K562 (cell line): Measurements from ENCODE around the gene SLC25A26. TPM values are rescaled to one million over a fixed set of nuclear protein-coding genes. Genes with fewer than 3 reads are reported as not detected.

ENCODE experiments used
- ATAC-seq: fragments of 200-7000 bp; cut with Tn5 transposase; 3 replicates; pipeline ENCODE4 v1.9.1; 2020; ENCODE audit warnings: moderate library complexity
- BruUV-seq: library from RNA; stranded (reverse); fragments of 400-500 nt; replicated peaks from 2 replicates; lab custom pipeline; 2021; lab: Mats Ljungman, UMichigan
- CTCF ChIA-PET: fragments of 300-600 bp; formaldehyde crosslinking; extraction: SDS; loops from one replicate; lab custom pipeline; 2021; ENCODE audit warnings: low intra/inter-chr PET ratio; lab: Yijun Ruan, JAX
- POLR2A ChIA-PET: fragments of 300-600, 350-650 bp; sonication (Branson Sonifier 250); formaldehyde crosslinking; extraction: SDS; loops from one replicate; lab custom pipeline; 2021; ENCODE audit warnings: antibody characterized with exemption, inconsistent platforms; lab: Yijun Ruan, JAX
- DNase-seq, 4 experiments: peaks; one replicate each; pipeline versions ENCODE4 v3.0.0 to v3.0.0-alpha.2; 2011 to 2018; ENCODE audit warnings: low spot score in 3 of 4, mixed read lengths in 3 of 4; ENCODE audit errors: extremely low read depth in 1 of 4
- FAIRE-seq: peaks from 2 replicates; lab custom pipeline; 2011; peaks lifted over from hg19 to GRCh38; lab: Jason Lieb, UNC
- H2AFZ ChIP-seq: 2 replicates; pipeline ENCODE4 v1.6.0; 2011; ENCODE audit warnings: low read depth, low read length, control low read depth, inconsistent platforms
- H3K27ac ChIP-seq: fragments of 200-600 bp; 3 replicates; pipeline ENCODE4 v1.8.0; 2011; ENCODE audit warnings: low read depth, mild to moderate bottlenecking, control low read depth, inconsistent platforms, low read length, moderate library complexity, mixed read lengths; ENCODE audit errors: extremely low read depth
- H3K27me3 ChIP-seq, 2 experiments: fragments of 300-600 bp in 1 of 2; 2 replicates in 1 of 2; 3 replicates in 1 of 2; pipeline versions ENCODE4 v1.6.0 to v1.8.0; 2011; ENCODE audit warnings: inconsistent platforms in 2 of 2, low read length in 2 of 2, mild to moderate bottlenecking in 1 of 2, mixed read lengths in 1 of 2, moderate library complexity in 1 of 2; ENCODE audit not compliant: control insufficient read depth in 2 of 2, insufficient read depth in 2 of 2
- H3K36me3 ChIP-seq: fragments of 300-600 bp; 3 replicates; pipeline ENCODE4 v1.8.0; 2011; ENCODE audit warnings: mild to moderate bottlenecking, low read length, inconsistent platforms; ENCODE audit not compliant: control insufficient read depth, insufficient read depth
- H3K4me1 ChIP-seq, 2 experiments: fragments of 200-600 bp in 1 of 2; replicated peaks in 1 of 2; 2 replicates in 1 of 2; 3 replicates in 1 of 2; pipeline versions ENCODE4 v1.5.1 to v1.8.0; 2011; ENCODE audit warnings: inconsistent platforms in 2 of 2, low read length in 2 of 2, mild to moderate bottlenecking in 1 of 2, mixed read lengths in 1 of 2, moderate library complexity in 1 of 2; ENCODE audit not compliant: control insufficient read depth in 2 of 2, insufficient read depth in 2 of 2
- H3K4me2 ChIP-seq: 2 replicates; pipeline ENCODE4 v1.6.1; 2011; ENCODE audit warnings: low read length, control low read depth, inconsistent platforms, mixed read lengths; ENCODE audit not compliant: insufficient read depth
- H3K4me3 ChIP-seq: fragments of 200-600 bp; sonication (generic), shearing (Covaris generic); 2 replicates; pipeline ENCODE4 v1.5.1; 2016; ENCODE audit warnings: control low read depth, inconsistent platforms
- H3K79me2 ChIP-seq: fragments of 200-600 bp; 3 replicates; pipeline ENCODE4 v1.8.0; 2011; ENCODE audit warnings: low read length, inconsistent platforms; ENCODE audit not compliant: control insufficient read depth, insufficient read depth
- H3K9ac ChIP-seq, 2 experiments: 2 replicates each; pipeline versions ENCODE4 v1.6.0 to v1.6.1; 2011; ENCODE audit warnings: low read depth in 2 of 2, low read length in 2 of 2, control low read depth in 1 of 2, inconsistent platforms in 1 of 2, mild to moderate bottlenecking in 1 of 2, mixed read lengths in 1 of 2; ENCODE audit not compliant: insufficient read depth in 1 of 2
- H3K9me1 ChIP-seq: one replicate; pipeline ENCODE4 v1.6.0; 2011; ENCODE audit warnings: inconsistent platforms, mild to moderate bottlenecking, low read length, moderate library complexity; ENCODE audit not compliant: control insufficient read depth, insufficient read depth
- H3K9me3 ChIP-seq: replicated peaks from 2 replicates; pipeline ENCODE4 v1.5.1; 2011; ENCODE audit warnings: low read depth, low read length, inconsistent platforms; ENCODE audit not compliant: control insufficient read depth, insufficient read depth
- H4K20me1 ChIP-seq: replicated peaks from 2 replicates; pipeline ENCODE4 v1.6.1; 2011; ENCODE audit warnings: low read length, inconsistent platforms, mixed read lengths; ENCODE audit not compliant: control insufficient read depth, insufficient read depth
- KLF10 ChIP-seq: fragments of 250-450 bp; sonication (Bioruptor Pico); IDR thresholded peaks from 2 replicates; pipeline ENCODE4 v1.6.1; 2021; ENCODE audit warnings: matching md5 sums
- NFYB ChIP-seq: IDR thresholded peaks from 2 replicates; pipeline ENCODE4 v1.6.1; 2011; ENCODE audit warnings: mild to moderate bottlenecking, moderate library complexity; ENCODE audit not compliant: insufficient read length; ENCODE audit errors: extremely low read depth
- PRDM10 ChIP-seq: fragments of 450-650 bp; IDR thresholded peaks from 2 replicates; pipeline ENCODE4 v1.6.1; 2018; ENCODE audit not compliant: partially characterized antibody
- RFX5 ChIP-seq: IDR thresholded peaks from 2 replicates; pipeline ENCODE4 v1.6.1; 2011; ENCODE audit warnings: low read depth, mild to moderate bottlenecking, improper control_type of control experiment, low read length
- SAFB2 ChIP-seq: fragments of 200-400 bp; formaldehyde crosslinking; IDR thresholded peaks from 2 replicates; pipeline ENCODE4 v1.6.1; 2018; ENCODE audit warnings: borderline replicate concordance, low read length, low read depth, moderate library complexity; ENCODE audit not compliant: severe bottlenecking
- TAL1 ChIP-seq: fragments of 450-650 bp; IDR thresholded peaks from 2 replicates; pipeline ENCODE4 v1.6.1; 2016; ENCODE audit warnings: mild to moderate bottlenecking
- WHSC1 ChIP-seq: IDR thresholded peaks from one replicate; pipeline ENCODE4 v1.6.1; 2012; ENCODE audit warnings: low read length, control low read depth, inconsistent platforms
- ZBTB9 ChIP-seq: fragments of 450-650 bp; formaldehyde crosslinking; IDR thresholded peaks from 2 replicates; pipeline ENCODE4 v1.4.0; 2020; ENCODE audit warnings: mild to moderate bottlenecking, moderate library complexity
- ZNF239 ChIP-seq: fragments of 250-450 bp; sonication (Bioruptor Pico); IDR thresholded peaks from 2 replicates; pipeline ENCODE4 v1.4.0; 2020; ENCODE audit warnings: mild to moderate bottlenecking
- ZNF274 ChIP-seq: IDR thresholded peaks from 2 replicates; pipeline ENCODE4 v1.6.1; 2011; ENCODE audit warnings: low read depth, mild to moderate bottlenecking, low read length, moderate library complexity, borderline replicate concordance
- WGBS: fragments of 100-300 bp; shearing (Covaris generic); methylation state at CpG from one replicate; pipeline ENCODE4 v1.1.6; 2016; ENCODE audit warnings: low coverage, mixed read lengths; ENCODE audit not compliant: insufficient coverage; ENCODE audit errors: missing lambda C conversion rate; 5-methylcytosine and 5-hydroxymethylcytosine counted together
- in situ Hi-C: fragments of 300-500 bp; cut with MboI; formaldehyde crosslinking; loops from 4 replicates; pipeline ENCODE4 v1.15.0; 2018; ENCODE audit warnings: inconsistent platforms, mixed read lengths
- intact Hi-C: fragments of 100-400 bp; cut with micrococcal nuclease; formaldehyde crosslinking; loops from 2 replicates; pipeline ENCODE4 v1.14.2; 2022
- polyA plus RNA-seq, 8 experiments: library from polyadenylated mRNA; depleted of rRNA in 4 of 8; stranded (reverse) in 5 of 8; unstranded in 3 of 8; fragments of >200 nt; fragmentation: Nextera tagmentation in 2 of 8; fragmentation: Illumina TruSeq in 1 of 8; extraction: Ambion mirVana in 2 of 8; extraction: Trizol in 1 of 8; gene quantifications; 2 replicates each; pipeline versions ENCODE4 v1.2.1 to v1.2.3, GENCODE V29; 2011 to 2014; ENCODE audit warnings: inconsistent platforms in 1 of 8, missing spikeins in 1 of 8
- total RNA-seq, 7 experiments: library from RNA; depleted of rRNA in 6 of 7; stranded (reverse); fragments of >200 nt in 6 of 7; fragmentation: Illumina TruSeq in 2 of 7; extraction: Trizol in 2 of 7; gene quantifications; 2 replicates each; pipeline versions ENCODE4 v1.2.1 to v1.2.3, GENCODE V29; 2011 to 2021; ENCODE audit warnings: low replicate concordance in 1 of 7
- TF ChIP-seq, protein P1 (sequence below): fragments of 250-450 bp; sonication (Bioruptor Pico); IDR thresholded peaks from 2 replicates; pipeline ENCODE4 v1.5.0; 2020; ENCODE audit warnings: mild to moderate bottlenecking, borderline replicate concordance

The SLC25A26 gene
- total and polyA plus RNA-seq, 9 of the 15 experiments (the other 6 are each of a cell fraction or from before 2014, with no cell fraction given), result 7.2 to 29.1 (median 12.6) TPM

DNA sequence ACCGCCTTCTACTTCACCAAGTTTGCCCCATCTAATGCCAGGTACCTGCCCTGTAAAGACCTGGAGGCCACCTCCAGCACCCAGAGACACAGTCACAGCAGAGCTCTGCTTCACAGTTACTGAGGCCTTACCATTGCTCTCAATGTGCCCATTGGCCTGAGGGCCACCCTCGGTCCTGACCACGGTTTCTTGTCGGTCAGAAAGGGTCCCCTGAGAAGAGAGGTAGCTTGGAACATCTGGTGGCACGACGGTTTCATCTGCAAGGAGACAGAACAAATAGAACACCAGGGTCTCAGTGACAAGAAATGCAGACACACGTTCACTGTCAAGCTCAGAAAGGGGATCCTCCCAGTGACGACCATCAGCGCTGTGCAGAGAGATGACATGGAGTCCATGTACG is 161.3 kb downstream of the SLC25A26 start:
- ChIA-PET CTCF (no interaction called here), POLR2A (no interaction called here)
- in situ Hi-C loops (no loop called here), intact Hi-C loops (no loop called here)
- H3K27me3 ChIP-seq, result no peaks in the 10 kb centered on the region
- peaks cover 10% of the 10 kb centered on the region; the same call in 1 of the 3 replicates for H3K36me3 ChIP-seq
- H3K9me1 ChIP-seq, result no peaks in the 10 kb centered on the region
- WGBS, result 74% methylated on average over 7 of the region's 10 CpGs
- no peak overlapping the region for H2AFZ ChIP-seq
- no TSS peak for BruUV-seq
- FAIRE-seq, result no peak
- no peaks in the 10 kb centered on the region for H3K9me3 ChIP-seq
- no peaks in the 10 kb centered on the region for H3K4me1 ChIP-seq
- no peak overlapping the region for H3K4me2 ChIP-seq
- H3K27ac ChIP-seq, result no peak overlapping the region
- DNase-seq, result no peak
- H3K79me2 ChIP-seq, result no peaks in the 10 kb centered on the region
- ATAC-seq, result no peak
- H3K9ac ChIP-seq, result no peak overlapping the region
- H3K4me3 ChIP-seq, result no peak overlapping the region
- H4K20me1 ChIP-seq, result no peaks in the 10 kb centered on the region
- TF ChIP-seq, protein P1, sequence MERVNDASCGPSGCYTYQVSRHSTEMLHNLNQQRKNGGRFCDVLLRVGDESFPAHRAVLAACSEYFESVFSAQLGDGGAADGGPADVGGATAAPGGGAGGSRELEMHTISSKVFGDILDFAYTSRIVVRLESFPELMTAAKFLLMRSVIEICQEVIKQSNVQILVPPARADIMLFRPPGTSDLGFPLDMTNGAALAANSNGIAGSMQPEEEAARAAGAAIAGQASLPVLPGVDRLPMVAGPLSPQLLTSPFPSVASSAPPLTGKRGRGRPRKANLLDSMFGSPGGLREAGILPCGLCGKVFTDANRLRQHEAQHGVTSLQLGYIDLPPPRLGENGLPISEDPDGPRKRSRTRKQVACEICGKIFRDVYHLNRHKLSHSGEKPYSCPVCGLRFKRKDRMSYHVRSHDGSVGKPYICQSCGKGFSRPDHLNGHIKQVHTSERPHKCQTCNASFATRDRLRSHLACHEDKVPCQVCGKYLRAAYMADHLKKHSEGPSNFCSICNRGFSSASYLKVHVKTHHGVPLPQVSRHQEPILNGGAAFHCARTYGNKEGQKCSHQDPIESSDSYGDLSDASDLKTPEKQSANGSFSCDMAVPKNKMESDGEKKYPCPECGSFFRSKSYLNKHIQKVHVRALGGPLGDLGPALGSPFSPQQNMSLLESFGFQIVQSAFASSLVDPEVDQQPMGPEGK (CRISPR knock-in tag), result no peak
- TF ChIP-seq ZNF274, result no peak
- TF ChIP-seq TAL1, result no peak
- TF ChIP-seq NFYB, result no peak
- TF ChIP-seq PRDM10, result no peak
- no peak for TF ChIP-seq KLF10 (CRISPR knock-in tag)
- TF ChIP-seq SAFB2, result no peak
- no peak for TF ChIP-seq RFX5
- no peak for TF ChIP-seq ZBTB9 (CRISPR knock-in tag)
- TF ChIP-seq ZNF239, result no peak
- no peak for TF ChIP-seq WHSC1
